Measurements from ENCODE around the gene MOB1A. TPM values are rescaled to one million over a fixed set of nuclear protein-coding genes. Genes with fewer than 3 reads are reported as not detected.
A peak's percentile ranks its signal among the peaks of the same experiment; 100 is the strongest.

Gene MOB1A
- total RNA-seq (2021) (84.9 to 92.6 TPM (median 88.2 TPM) in 3 replicates), Bru-seq, nascent RNA (percentile 92 among the genes with signal in this experiment)
- long read RNA-seq, experiment 1, full-length matches to known transcripts = 493 of 605 reads
- long read RNA-seq, experiment 1, partial matches to known transcripts = 10 of 605 reads
- long read RNA-seq, experiment 1, other reads (novel, unspliced or antisense) = 102 of 605 reads
- long read RNA-seq, experiment 2, full-length matches to known transcripts = 35 of 116 reads
- long read RNA-seq, experiment 2, partial matches to known transcripts = 6 of 116 reads
- long read RNA-seq, experiment 2, other reads (novel, unspliced or antisense) = 75 of 116 reads
- long read RNA-seq, experiment 3, full-length matches to known transcripts = 43 of 47 reads
- long read RNA-seq, experiment 3, partial matches to known transcripts = 0 of 47 reads
- long read RNA-seq, experiment 3, other reads (novel, unspliced or antisense) = 4 of 47 reads

DNA sequence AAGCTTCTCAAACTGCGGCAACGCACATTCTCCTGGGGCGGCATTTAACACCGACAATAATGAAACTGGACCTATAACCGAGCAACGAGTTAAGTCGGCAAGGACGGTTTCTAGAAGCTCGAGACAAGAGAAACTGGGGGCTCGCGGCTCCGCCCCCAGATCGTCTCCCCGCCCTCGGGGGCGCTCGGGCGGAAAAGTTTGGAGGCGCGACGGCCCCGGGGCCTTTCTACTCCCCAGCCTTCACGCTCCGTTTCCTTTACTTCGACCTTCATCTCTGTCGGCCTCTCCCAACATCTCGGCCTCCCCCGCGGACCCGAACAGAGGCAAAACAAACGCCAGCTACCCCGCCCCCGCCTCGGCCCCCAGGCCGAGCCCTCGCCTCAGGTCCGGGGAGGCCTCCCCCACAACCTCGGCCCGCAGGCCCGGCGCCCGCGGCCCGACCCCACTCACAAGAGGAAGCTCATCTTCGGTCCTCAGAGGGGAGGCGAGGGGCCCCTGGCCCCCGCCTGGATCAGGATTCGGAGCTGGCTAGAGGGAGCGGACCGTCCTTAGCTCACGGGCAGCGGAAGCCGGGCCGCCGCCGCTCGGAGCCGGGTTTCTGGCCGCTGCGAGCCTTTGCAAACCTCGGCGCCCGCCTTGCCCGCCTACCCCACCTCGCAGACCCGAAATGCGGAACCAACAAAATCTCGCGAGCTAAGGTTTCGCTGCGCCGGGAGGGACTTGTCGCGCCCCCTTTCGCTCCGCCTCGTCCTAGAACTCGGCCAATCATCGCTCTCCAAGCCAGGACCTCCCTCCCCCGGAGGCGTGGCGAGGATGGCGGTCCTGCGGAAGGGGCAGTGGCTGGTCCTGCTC lies at the start of gene MOB1A:
Gene MOB1A, minus strand, starts transcription at position 669 of the 852 bp plus-strand sequence. Its CDS starts 205 bp downstream, at position 464.
- Mint-ChIP-seq H3K9me3 (peaks cover 15% of the 10 kb centered on the region), H3K27ac (peak within 1 kb of the TSS; percentile 94), H3K27me3 (ENCODE audit: low read depth) (no peaks in the 10 kb centered on the region), H3K36me3 (peaks cover 22% of the 10 kb centered on the region), H3K4me3 (peak within 1 kb of the TSS; percentile 86), H3K4me1 (peaks cover 14% of the 10 kb centered on the region)
- DNase-seq (ENCODE audit: low spot score) (peak; percentile 99), ATAC-seq (peak; percentile 98)
- POLR2A ChIA-PET = interaction anchor here (0.5 to 2.8 kb wide), 13 partner anchors 10 to 176 kb away, joined by 3 to 41 read pairs (median 6); partner anchors contain the start of gene MTHFD2
- CTCF ChIA-PET = interaction anchor here (0.6 to 1.8 kb wide), 18 partner anchors 10 to 352 kb away, joined by 3 to 20 read pairs (median 5); partner anchors contain the start of genes BOLA3, DQX1, MTHFD2 and STAMBP
- TF ChIP-seq KAT7 (CRISPR knock-in tag; IDR thresholded peaks at IDR 0.05; ENCODE audit: borderline replicate concordance) (no peak), SP1 (CRISPR knock-in tag; conservative IDR thresholded peaks at IDR 0.05) (peak; percentile 79), FOXK1 (CRISPR knock-in tag; IDR thresholded peaks at IDR 0.05) (no peak), SMAD3 (CRISPR knock-in tag; IDR thresholded peaks at IDR 0.05; ENCODE audit: borderline replicate concordance) (no peak; the same call in 1 of the 2 replicates), ZNF512 (CRISPR knock-in tag; IDR thresholded peaks at IDR 0.05; ENCODE audit: borderline replicate concordance) (no peak), ZNF263 (CRISPR knock-in tag; IDR thresholded peaks at IDR 0.05; ENCODE audit: low read depth) (no peak), NR1H2 (CRISPR knock-in tag; IDR thresholded peaks at IDR 0.05) (no peak), ZNF138 (CRISPR knock-in tag; conservative IDR thresholded peaks at IDR 0.05) (no peak), TCF7 (CRISPR knock-in tag; IDR thresholded peaks at IDR 0.05; ENCODE audit: low read depth) (no peak), EMX1 (CRISPR knock-in tag; IDR thresholded peaks at IDR 0.05) (no peak), ATF1 (CRISPR knock-in tag; IDR thresholded peaks at IDR 0.05) (no peak), TEAD1 (CRISPR knock-in tag; IDR thresholded peaks at IDR 0.05) (peak; percentile 56; the same call in 1 of the 2 replicates), RELA (CRISPR knock-in tag; IDR thresholded peaks at IDR 0.05; ENCODE audit: borderline replicate concordance) (no peak), AR (CRISPR knock-in tag; IDR thresholded peaks at IDR 0.05) (no peak), ZNF121 (CRISPR knock-in tag; IDR thresholded peaks at IDR 0.05) (no peak), GTF2I (CRISPR knock-in tag; conservative IDR thresholded peaks at IDR 0.05) (no peak), CREM (CRISPR knock-in tag; IDR thresholded peaks at IDR 0.05) (0 out of 2 replicates have a peak, but pooled peaks have one; percentile 36), ZNF232 (CRISPR knock-in tag; IDR thresholded peaks at IDR 0.05) (0 out of 2 replicates have a peak, but pooled peaks have one; percentile 49)
- TF ChIP-seq, protein P1, sequence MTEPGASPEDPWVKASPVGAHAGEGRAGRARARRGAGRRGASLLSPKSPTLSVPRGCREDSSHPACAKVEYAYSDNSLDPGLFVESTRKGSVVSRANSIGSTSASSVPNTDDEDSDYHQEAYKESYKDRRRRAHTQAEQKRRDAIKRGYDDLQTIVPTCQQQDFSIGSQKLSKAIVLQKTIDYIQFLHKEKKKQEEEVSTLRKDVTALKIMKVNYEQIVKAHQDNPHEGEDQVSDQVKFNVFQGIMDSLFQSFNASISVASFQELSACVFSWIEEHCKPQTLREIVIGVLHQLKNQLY (CRISPR knock-in tag; IDR thresholded peaks at IDR 0.05) = no peak
- TF ChIP-seq, protein P2, sequence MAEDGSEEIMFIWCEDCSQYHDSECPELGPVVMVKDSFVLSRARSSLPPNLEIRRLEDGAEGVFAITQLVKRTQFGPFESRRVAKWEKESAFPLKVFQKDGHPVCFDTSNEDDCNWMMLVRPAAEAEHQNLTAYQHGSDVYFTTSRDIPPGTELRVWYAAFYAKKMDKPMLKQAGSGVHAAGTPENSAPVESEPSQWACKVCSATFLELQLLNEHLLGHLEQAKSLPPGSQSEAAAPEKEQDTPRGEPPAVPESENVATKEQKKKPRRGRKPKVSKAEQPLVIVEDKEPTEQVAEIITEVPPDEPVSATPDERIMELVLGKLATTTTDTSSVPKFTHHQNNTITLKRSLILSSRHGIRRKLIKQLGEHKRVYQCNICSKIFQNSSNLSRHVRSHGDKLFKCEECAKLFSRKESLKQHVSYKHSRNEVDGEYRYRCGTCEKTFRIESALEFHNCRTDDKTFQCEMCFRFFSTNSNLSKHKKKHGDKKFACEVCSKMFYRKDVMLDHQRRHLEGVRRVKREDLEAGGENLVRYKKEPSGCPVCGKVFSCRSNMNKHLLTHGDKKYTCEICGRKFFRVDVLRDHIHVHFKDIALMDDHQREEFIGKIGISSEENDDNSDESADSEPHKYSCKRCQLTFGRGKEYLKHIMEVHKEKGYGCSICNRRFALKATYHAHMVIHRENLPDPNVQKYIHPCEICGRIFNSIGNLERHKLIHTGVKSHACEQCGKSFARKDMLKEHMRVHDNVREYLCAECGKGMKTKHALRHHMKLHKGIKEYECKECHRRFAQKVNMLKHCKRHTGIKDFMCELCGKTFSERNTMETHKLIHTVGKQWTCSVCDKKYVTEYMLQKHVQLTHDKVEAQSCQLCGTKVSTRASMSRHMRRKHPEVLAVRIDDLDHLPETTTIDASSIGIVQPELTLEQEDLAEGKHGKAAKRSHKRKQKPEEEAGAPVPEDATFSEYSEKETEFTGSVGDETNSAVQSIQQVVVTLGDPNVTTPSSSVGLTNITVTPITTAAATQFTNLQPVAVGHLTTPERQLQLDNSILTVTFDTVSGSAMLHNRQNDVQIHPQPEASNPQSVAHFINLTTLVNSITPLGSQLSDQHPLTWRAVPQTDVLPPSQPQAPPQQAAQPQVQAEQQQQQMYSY (CRISPR knock-in tag; IDR thresholded peaks at IDR 0.05) = no peak
- TF ChIP-seq, protein P3, sequence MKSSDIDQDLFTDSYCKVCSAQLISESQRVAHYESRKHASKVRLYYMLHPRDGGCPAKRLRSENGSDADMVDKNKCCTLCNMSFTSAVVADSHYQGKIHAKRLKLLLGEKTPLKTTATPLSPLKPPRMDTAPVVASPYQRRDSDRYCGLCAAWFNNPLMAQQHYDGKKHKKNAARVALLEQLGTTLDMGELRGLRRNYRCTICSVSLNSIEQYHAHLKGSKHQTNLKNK (CRISPR knock-in tag; IDR thresholded peaks at IDR 0.05) = no peak
- TF ChIP-seq, protein P4, sequence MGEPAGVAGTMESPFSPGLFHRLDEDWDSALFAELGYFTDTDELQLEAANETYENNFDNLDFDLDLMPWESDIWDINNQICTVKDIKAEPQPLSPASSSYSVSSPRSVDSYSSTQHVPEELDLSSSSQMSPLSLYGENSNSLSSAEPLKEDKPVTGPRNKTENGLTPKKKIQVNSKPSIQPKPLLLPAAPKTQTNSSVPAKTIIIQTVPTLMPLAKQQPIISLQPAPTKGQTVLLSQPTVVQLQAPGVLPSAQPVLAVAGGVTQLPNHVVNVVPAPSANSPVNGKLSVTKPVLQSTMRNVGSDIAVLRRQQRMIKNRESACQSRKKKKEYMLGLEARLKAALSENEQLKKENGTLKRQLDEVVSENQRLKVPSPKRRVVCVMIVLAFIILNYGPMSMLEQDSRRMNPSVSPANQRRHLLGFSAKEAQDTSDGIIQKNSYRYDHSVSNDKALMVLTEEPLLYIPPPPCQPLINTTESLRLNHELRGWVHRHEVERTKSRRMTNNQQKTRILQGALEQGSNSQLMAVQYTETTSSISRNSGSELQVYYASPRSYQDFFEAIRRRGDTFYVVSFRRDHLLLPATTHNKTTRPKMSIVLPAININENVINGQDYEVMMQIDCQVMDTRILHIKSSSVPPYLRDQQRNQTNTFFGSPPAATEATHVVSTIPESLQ (CRISPR knock-in tag; IDR thresholded peaks at IDR 0.05) = no peak
- TF ChIP-seq, protein P5, sequence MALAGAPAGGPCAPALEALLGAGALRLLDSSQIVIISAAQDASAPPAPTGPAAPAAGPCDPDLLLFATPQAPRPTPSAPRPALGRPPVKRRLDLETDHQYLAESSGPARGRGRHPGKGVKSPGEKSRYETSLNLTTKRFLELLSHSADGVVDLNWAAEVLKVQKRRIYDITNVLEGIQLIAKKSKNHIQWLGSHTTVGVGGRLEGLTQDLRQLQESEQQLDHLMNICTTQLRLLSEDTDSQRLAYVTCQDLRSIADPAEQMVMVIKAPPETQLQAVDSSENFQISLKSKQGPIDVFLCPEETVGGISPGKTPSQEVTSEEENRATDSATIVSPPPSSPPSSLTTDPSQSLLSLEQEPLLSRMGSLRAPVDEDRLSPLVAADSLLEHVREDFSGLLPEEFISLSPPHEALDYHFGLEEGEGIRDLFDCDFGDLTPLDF (CRISPR knock-in tag; IDR thresholded peaks at IDR 0.05) = no peak
